Caco-2 (cell line): ENCODE measurements around the gene CLMN. TPM values are rescaled to one million over a fixed set of nuclear protein-coding genes. Genes with fewer than 3 reads are reported as not detected.

Experiments used
- BruUV-seq: library from RNA; stranded (reverse); fragments of 400-500 nt; replicated peaks from 2 replicates; lab custom pipeline; 2021; lab: Mats Ljungman, UMichigan
- CTCF ChIA-PET: fragments of 300-600 bp; sonication (Branson Sonifier 250); formaldehyde crosslinking; loops from one replicate; lab custom pipeline; 2022; ENCODE audit warnings: antibody characterized with exemption; lab: Charles Lee
- POLR2A ChIA-PET: fragments of 300-600 bp; sonication (Branson Sonifier 250); formaldehyde crosslinking; loops from one replicate; lab custom pipeline; 2022; ENCODE audit warnings: antibody characterized with exemption; lab: Charles Lee
- DNase-seq, 2 experiments: peaks; one replicate each; pipeline versions ENCODE4 v3.0.0 to v3.0.0-alpha.2; 2020 to 2022
- H3K27me3 ChIP-seq: replicated peaks from 2 replicates; pipeline ENCODE4 v1.6.0; 2011; ENCODE audit warnings: low read length; ENCODE audit not compliant: control insufficient read depth, insufficient read depth
- H3K36me3 ChIP-seq: 2 replicates; pipeline ENCODE4 v1.5.1; 2011; ENCODE audit warnings: low read length; ENCODE audit not compliant: control insufficient read depth, insufficient read depth
- H3K4me1 ChIP-seq: fragments of 250-450 bp; sonication (Bioruptor Pico); 2 replicates; pipeline ENCODE4 v1.5.1; 2020; ENCODE audit warnings: mild to moderate bottlenecking
- H3K4me3 ChIP-seq: 2 replicates; pipeline ENCODE4 v1.5.1; 2011; ENCODE audit warnings: low read depth, mild to moderate bottlenecking, control low read depth, low read length
- H3K9me3 ChIP-seq: fragments of 250-450 bp; sonication (Bioruptor Pico); 2 replicates; pipeline ENCODE4 v1.5.1; 2020; ENCODE audit warnings: mild to moderate bottlenecking, moderate library complexity
- H3K27ac Mint-ChIP-seq: one replicate; pipeline ENCODE4 v1.8.0; 2022; ENCODE audit warnings: mixed read lengths; ENCODE audit not compliant: unreplicated experiment
- H3K27me3 Mint-ChIP-seq: one replicate; pipeline ENCODE4 v1.8.0; 2022; ENCODE audit warnings: mixed read lengths; ENCODE audit not compliant: insufficient read depth, unreplicated experiment
- H3K36me3 Mint-ChIP-seq: one replicate; pipeline ENCODE4 v1.8.0; 2022; ENCODE audit warnings: mild to moderate bottlenecking, mixed read lengths; ENCODE audit not compliant: insufficient read depth, unreplicated experiment
- H3K4me1 Mint-ChIP-seq: one replicate; pipeline ENCODE4 v1.8.0; 2022; ENCODE audit warnings: low read depth, mixed read lengths; ENCODE audit not compliant: unreplicated experiment
- H3K4me3 Mint-ChIP-seq: one replicate; pipeline ENCODE4 v1.8.0; 2022; ENCODE audit warnings: mild to moderate bottlenecking, moderate library complexity, mixed read lengths; ENCODE audit not compliant: unreplicated experiment
- H3K9me3 Mint-ChIP-seq: one replicate; pipeline ENCODE4 v1.8.0; 2022; ENCODE audit warnings: mixed read lengths; ENCODE audit not compliant: unreplicated experiment
- CTCF ChIP-seq, 2 experiments: fragments of 200-600 bp in 1 of 2; IDR thresholded peaks; 1 replicate in 1 of 2; 2 replicates in 1 of 2; pipeline versions ENCODE4 v1.5.1 to v1.8.0; 2011 to 2022; ENCODE audit warnings: antibody characterized with exemption in 1 of 2, control low read depth in 1 of 2, inconsistent platforms in 1 of 2, low read depth in 1 of 2, low read length in 1 of 2, mild to moderate bottlenecking in 1 of 2, moderate library complexity in 1 of 2; ENCODE audit not compliant: insufficient read depth in 1 of 2, severe bottlenecking in 1 of 2, unreplicated experiment in 1 of 2
- intact Hi-C: fragments of 100-400 bp; cut with micrococcal nuclease; formaldehyde crosslinking; loops from one replicate; pipeline ENCODE4 v1.10.0; 2022; ENCODE audit not compliant: unreplicated experiment
- total RNA-seq: library from RNA; stranded (reverse); gene quantifications from 2 replicates; pipeline ENCODE4 v1.2.3, GENCODE V29; 2022

CLMN gene
- total RNA-seq, 1 experiment from 2014 or later, result 6.7 TPM

- Mint-ChIP-seq H3K27ac (no peak overlapping the region), H3K4me1 (peaks cover 5% of the 10 kb centered on the region)
- no peak for TF ChIP-seq CTCF (IDR thresholded peaks at IDR 0.05; ENCODE audit: insufficient read depth in 1 of 2, low read depth in 1 of 2, low read length in 1 of 2, severe bottlenecking in 1 of 2, unreplicated experiment in 1 of 2)
These were observed 174.9 kb downstream of the CLMN start for GRCh38 chr14:95144849-95145248.

GRCh38 chr14:95143808-95144620 is 175.7 kb downstream of the CLMN start:
- Histone ChIP-seq H3K4me1 (0 out of 2 replicates have a peak, but pooled peaks cover 3% of the 10 kb centered on the region), H3K4me3 (no peak overlapping the region), H3K27me3 (no peaks in the 10 kb centered on the region), H3K9me3 (0 out of 2 replicates have a peak, but pooled peaks cover 3% of the 10 kb centered on the region), H3K36me3 (no peaks in the 10 kb centered on the region)
- no peak for DNase-seq
- CTCF ChIA-PET, result no interaction called here
- no peak for TF ChIP-seq CTCF (IDR thresholded peaks at IDR 0.05; ENCODE audit: insufficient read depth in 1 of 2, low read depth in 1 of 2, low read length in 1 of 2, severe bottlenecking in 1 of 2, unreplicated experiment in 1 of 2)
- POLR2A ChIA-PET, result no interaction called here
- Mint-ChIP-seq H3K36me3 (no peaks in the 10 kb centered on the region), H3K4me1 (peaks cover 5% of the 10 kb centered on the region), H3K27ac (no peak overlapping the region), H3K27me3 (no peaks in the 10 kb centered on the region), H3K4me3 (no peak overlapping the region), H3K9me3 (peaks cover 22% of the 10 kb centered on the region)
- no TSS peak for BruUV-seq
- intact Hi-C loops, result no loop called here

More at GRCh38 chr14:95144849-95145248, 174.9 kb downstream of the CLMN start:
- Mint-ChIP-seq H3K36me3 (no peaks in the 10 kb centered on the region), H3K27me3 (no peaks in the 10 kb centered on the region), H3K4me3 (no peak overlapping the region), H3K9me3 (peaks cover 22% of the 10 kb centered on the region)
- Histone ChIP-seq H3K4me3 (no peak overlapping the region), H3K4me1 (0 out of 2 replicates have a peak, but pooled peaks cover 3% of the 10 kb centered on the region), H3K36me3 (no peaks in the 10 kb centered on the region), H3K9me3 (0 out of 2 replicates have a peak, but pooled peaks cover 3% of the 10 kb centered on the region), H3K27me3 (no peaks in the 10 kb centered on the region)
- ChIA-PET CTCF (no interaction called here), POLR2A (no interaction called here)
- no peak for DNase-seq
- BruUV-seq, result no TSS peak
- intact Hi-C loops, result no loop called here

GRCh38 chr14:95142208-95142607 is 177.5 kb downstream of the CLMN start:
- POLR2A ChIA-PET, result no interaction called here

More at GRCh38 chr14:95142208-95142607, 177.5 kb downstream of the CLMN start:
- Mint-ChIP-seq H3K9me3 (peaks cover 22% of the 10 kb centered on the region), H3K36me3 (no peaks in the 10 kb centered on the region), H3K27ac (no peak overlapping the region), H3K27me3 (no peaks in the 10 kb centered on the region), H3K4me1 (peaks cover 5% of the 10 kb centered on the region), H3K4me3 (no peak overlapping the region)
- no TSS peak for BruUV-seq
- CTCF ChIA-PET, result no interaction called here
- H3K36me3 ChIP-seq, result no peaks in the 10 kb centered on the region
- intact Hi-C loops, result no loop called here
- 0 out of 2 replicates have a peak, but pooled peaks cover 3% of the 10 kb centered on the region for H3K9me3 ChIP-seq
- H3K4me1 ChIP-seq, result 0 out of 2 replicates have a peak, but pooled peaks cover 3% of the 10 kb centered on the region
- no peaks in the 10 kb centered on the region for H3K27me3 ChIP-seq
- DNase-seq, result no peak
- H3K4me3 ChIP-seq, result no peak overlapping the region
- TF ChIP-seq CTCF (IDR thresholded peaks at IDR 0.05; ENCODE audit: insufficient read depth in 1 of 2, low read depth in 1 of 2, low read length in 1 of 2, severe bottlenecking in 1 of 2, unreplicated experiment in 1 of 2), result no peak
